GM12878 (cell line): Measurements from ENCODE around the gene PROZ. TPM values are rescaled to one million over a fixed set of nuclear protein-coding genes. Genes with fewer than 3 reads are reported as not detected.

ENCODE experiments used
- BHLHE40 ChIP-seq, 2 experiments: fragments of 450-650 bp in 1 of 2; IDR thresholded peaks; 2 replicates each; pipeline ENCODE4 v1.6.1; 2011 to 2017; ENCODE audit warnings: low read depth in 2 of 2, borderline replicate concordance in 1 of 2, improper control_type of control experiment in 1 of 2, low read length in 1 of 2, mild to moderate bottlenecking in 1 of 2
- BMI1 ChIP-seq: fragments of 450-650 bp; IDR thresholded peaks from 2 replicates; pipeline ENCODE4 v1.6.1; 2016; ENCODE audit warnings: mild to moderate bottlenecking, moderate library complexity, borderline replicate concordance
- CREM ChIP-seq: IDR thresholded peaks from 2 replicates; pipeline ENCODE4 v1.6.1; 2014; ENCODE audit warnings: antibody characterized with exemption, low read depth
- ELK1 ChIP-seq: IDR thresholded peaks from 2 replicates; pipeline ENCODE4 v1.6.1; 2012; ENCODE audit warnings: low read depth, low read length, improper control_type of control experiment
- FOXK2 ChIP-seq: fragments of 450-650 bp; IDR thresholded peaks from 2 replicates; pipeline ENCODE4 v1.6.1; 2017; ENCODE audit warnings: mild to moderate bottlenecking, moderate library complexity
- FOXM1 ChIP-seq: IDR thresholded peaks from 2 replicates; pipeline ENCODE4 v1.6.1; 2012; ENCODE audit warnings: low read depth, mild to moderate bottlenecking, inconsistent platforms, low read length, moderate library complexity
- IRF4 ChIP-seq: IDR thresholded peaks from 2 replicates; pipeline ENCODE4 v1.6.1; 2011; ENCODE audit warnings: low read depth, low read length
- MEF2B ChIP-seq: fragments of 450-650 bp; IDR thresholded peaks from 2 replicates; pipeline ENCODE4 v1.6.1; 2018; ENCODE audit warnings: mild to moderate bottlenecking, moderate library complexity; ENCODE audit not compliant: partially characterized antibody, poor library complexity, severe bottlenecking
- NFYB ChIP-seq: IDR thresholded peaks from 2 replicates; pipeline ENCODE4 v1.6.1; 2011; ENCODE audit warnings: low read depth, mild to moderate bottlenecking, low read length, improper control_type of control experiment, moderate library complexity; ENCODE audit not compliant: insufficient read depth
- NRF1 ChIP-seq: conservative IDR thresholded peaks from 2 replicates; pipeline ENCODE4 v1.6.1; 2011; ENCODE audit warnings: mild to moderate bottlenecking, low read depth, low read length, improper control_type of control experiment
- POLR2AphosphoS5 ChIP-seq: IDR thresholded peaks from 2 replicates; pipeline ENCODE4 v1.6.1; 2011; ENCODE audit warnings: mild to moderate bottlenecking, low read length, inconsistent platforms
- REST ChIP-seq: IDR thresholded peaks from 2 replicates; pipeline ENCODE4 v1.6.1; 2012; ENCODE audit warnings: mild to moderate bottlenecking, low read depth, low read length
- SIN3A ChIP-seq: IDR thresholded peaks from 2 replicates; pipeline ENCODE4 v1.6.1; 2012; ENCODE audit warnings: low read depth, low read length, improper control_type of control experiment
- SMAD5 ChIP-seq: IDR thresholded peaks from 2 replicates; pipeline ENCODE4 v1.6.1; 2016; ENCODE audit warnings: antibody characterized with exemption, low read depth
- SMARCA5 ChIP-seq: fragments of 450-650 bp; IDR thresholded peaks from 2 replicates; pipeline ENCODE4 v1.6.1; 2017; ENCODE audit warnings: mild to moderate bottlenecking
- SMC3 ChIP-seq: IDR thresholded peaks from 2 replicates; pipeline ENCODE4 v1.6.1; 2011; ENCODE audit warnings: low read length, improper control_type of control experiment, borderline replicate concordance
- USF1 ChIP-seq: IDR thresholded peaks from 2 replicates; pipeline ENCODE4 v1.6.1; 2011; ENCODE audit warnings: borderline replicate concordance, low read depth, mild to moderate bottlenecking, moderate library complexity, mixed read lengths, low read length; ENCODE audit not compliant: insufficient read depth; ENCODE audit errors: extremely low read length
- ZBTB4 ChIP-seq: fragments of 450-650 bp; formaldehyde crosslinking; IDR thresholded peaks from 2 replicates; pipeline ENCODE4 v1.4.0; 2022; ENCODE audit warnings: mild to moderate bottlenecking, moderate library complexity
- ZNF274 ChIP-seq: IDR thresholded peaks from one replicate; pipeline ENCODE4 v1.8.0; 2011; ENCODE audit not compliant: insufficient read length, insufficient read depth
- ZSCAN29 ChIP-seq: fragments of 450-650 bp; IDR thresholded peaks from 2 replicates; pipeline ENCODE4 v1.6.1; 2017; ENCODE audit warnings: mild to moderate bottlenecking, moderate library complexity
- polyA plus RNA-seq, 11 experiments: library from polyadenylated mRNA; depleted of rRNA in 4 of 11; unstranded in 6 of 11; stranded (reverse) in 5 of 11; fragments of >200 nt; fragmentation: Nextera tagmentation in 4 of 11; fragmentation: Illumina TruSeq in 1 of 11; extraction: Ambion mirVana in 4 of 11; extraction: Trizol in 1 of 11; gene quantifications; 1 replicate in 1 of 11; 2 replicates in 10 of 11; pipeline versions ENCODE4 v1.2.1 to v1.2.3, GENCODE V29; 2011 to 2016; ENCODE audit warnings: inconsistent platforms in 2 of 11, missing spikeins in 2 of 11, low read depth in 1 of 11
- total RNA-seq, 4 experiments: library from RNA; depleted of rRNA in 3 of 4; stranded (reverse); fragments of >200 nt in 3 of 4; fragmentation: Illumina TruSeq in 1 of 4; extraction: Trizol in 1 of 4; gene quantifications; 2 replicates each; pipeline versions ENCODE4 v1.2.1 to v1.2.3, GENCODE V29; 2013 to 2021

Gene PROZ
- total and polyA plus RNA-seq, 10 of the 15 experiments (the other 5 are each of a cell fraction or from before 2014, with no cell fraction given): 0.07 to 0.24 (median 0.21) TPM; not detected in 7

GRCh38 chr13:113186061-113186900 lies 27.8 kb downstream of the PROZ start (continued):
- TF ChIP-seq NRF1 (no peak), MEF2B (peak; percentile 72), SMARCA5 (peak; percentile 31; the same call in 1 of the 2 replicates), SIN3A (no peak), NFYB (no peak), BMI1 (no peak), SMAD5 (no peak), POLR2AphosphoS5 (no peak), SMC3 (no peak), FOXM1 (peak; percentile 52; the same call in 1 of the 2 replicates), ZNF274 (no peak), ZSCAN29 (no peak), ELK1 (no peak), BHLHE40 (IDR thresholded peaks at IDR 0.05; ENCODE audit: borderline replicate concordance in 1 of 2, low read depth in 2 of 2, low read length in 1 of 2) (peak; percentile 87 to 94), REST (no peak), IRF4 (no peak), FOXK2 (no peak), ZBTB4 (CRISPR knock-in tag) (no peak), USF1 (no peak), CREM (no peak)
